Stimulated activated CD4-positive, alpha-beta T cell treated with anti-CD3 and anti-CD28 coated beads, Interleukin-2, amount 100 ng/mL, for 4 hours (primary cell): ENCODE data around the gene CELSR3.

Source experiments
- DNase-seq: peaks from one replicate; pipeline ENCODE4 v3.0.0-alpha.2; 2020; ENCODE audit warnings: low read depth

Gene CELSR3

GRCh38 chr3:48687220-48687678 is 24.6 kb upstream of the CELSR3 start:
- no peak for DNase-seq

GRCh38 chr3:48686538-48687219 is 24.0 kb upstream of the CELSR3 start:
- no peak for DNase-seq

- peak; percentile 86 for DNase-seq
Observed at GRCh38 chr3:48685603-48686511, 23.2 kb upstream of the CELSR3 start, which contains the start of gene NCKIPSD. NCKIPSD (minus strand) TSS chr3:48685915; CDS start chr3:48685807, 108 bp downstream.

GRCh38 chr3:48685293-48685602 is 22.6 kb upstream of the CELSR3 start:
- DNase-seq: no peak

- no peak for DNase-seq
Observed at GRCh38 chr3:48684480-48685143, 21.9 kb upstream of the CELSR3 start.

GRCh38 chr3:48684054-48684349 is 21.3 kb upstream of the CELSR3 start:
- no peak for DNase-seq

- DNase-seq: no peak
Observed at GRCh38 chr3:48682786-48683185, 20.1 kb upstream of the CELSR3 start.

GRCh38 chr3:48681974-48682610 is 19.4 kb upstream of the CELSR3 start:
- no peak for DNase-seq

- no peak for DNase-seq
Observed at GRCh38 chr3:48681541-48681880, 18.8 kb upstream of the CELSR3 start.

GRCh38 chr3:48680811-48681540 is 18.3 kb upstream of the CELSR3 start:
- no peak for DNase-seq

GRCh38 chr3:48679411-48680391 is 17.0 kb upstream of the CELSR3 start:
- DNase-seq: no peak

- DNase-seq: no peak
Observed at GRCh38 chr3:48678566-48679380, 16.1 kb upstream of the CELSR3 start.

GRCh38 chr3:48678056-48678455 is 15.4 kb upstream of the CELSR3 start:
- DNase-seq: no peak

GRCh38 chr3:48674505-48674904 is 11.8 kb upstream of the CELSR3 start:
- no peak for DNase-seq

- DNase-seq: no peak
Observed at GRCh38 chr3:48672522-48672921, 9.8 kb upstream of the CELSR3 start.

- DNase-seq: no peak
Observed at GRCh38 chr3:48664929-48665328, 2.2 kb upstream of the CELSR3 start.

- no peak for DNase-seq
Observed at GRCh38 chr3:48664313-48664644, 1.6 kb upstream of the CELSR3 start.

GRCh38 chr3:48663489-48664312 is 1.0 kb upstream of the CELSR3 start:
- DNase-seq: peak; percentile 71

- no peak for DNase-seq
Observed at GRCh38 chr3:48662145-48662752, 437 bp downstream of the CELSR3 start.
